Measurements from ENCODE around the gene LHX5.

Gene LHX5

DNA sequence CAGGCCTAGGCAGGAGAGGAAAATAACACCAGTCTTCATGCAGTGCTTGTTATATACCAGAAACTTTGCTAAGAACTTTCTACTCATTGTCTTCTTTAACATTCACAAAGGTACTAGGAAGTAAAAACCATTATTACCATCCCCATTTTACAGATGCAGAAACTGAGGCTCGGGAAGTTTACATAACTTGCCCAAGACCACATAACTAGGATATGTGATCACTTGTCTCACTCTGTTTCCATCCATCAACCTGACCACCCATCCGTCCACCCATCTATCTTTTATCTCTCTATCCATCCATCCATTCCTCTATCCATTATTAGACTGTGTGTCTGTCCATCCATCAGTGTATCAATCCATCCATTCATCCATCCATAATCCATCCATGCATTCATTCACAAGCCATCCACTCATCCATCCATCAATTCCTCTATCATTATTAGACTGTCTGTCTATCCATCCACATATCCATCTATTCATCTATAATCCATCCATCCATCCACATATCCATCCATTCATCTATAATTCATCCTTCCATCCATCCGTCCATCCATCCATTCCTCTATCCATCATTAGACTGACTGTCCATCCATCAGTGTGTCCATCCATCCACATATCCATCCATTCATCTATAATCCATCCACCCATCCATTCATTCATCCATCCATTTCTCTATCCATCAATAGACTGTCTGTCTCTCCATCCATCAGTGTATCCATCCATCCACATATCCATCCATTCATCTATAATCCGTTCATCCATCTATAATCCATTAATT lies 33.0 kb downstream of the LHX5 start:
- DNase-seq, result no peak

GRCh38 chr12:113437729-113438100 lies 34.0 kb downstream of the LHX5 start:
- DNase-seq, result no peak

GRCh38 chr12:113436993-113437728 lies 34.5 kb downstream of the LHX5 start:
- DNase-seq, result no peak

DNA sequence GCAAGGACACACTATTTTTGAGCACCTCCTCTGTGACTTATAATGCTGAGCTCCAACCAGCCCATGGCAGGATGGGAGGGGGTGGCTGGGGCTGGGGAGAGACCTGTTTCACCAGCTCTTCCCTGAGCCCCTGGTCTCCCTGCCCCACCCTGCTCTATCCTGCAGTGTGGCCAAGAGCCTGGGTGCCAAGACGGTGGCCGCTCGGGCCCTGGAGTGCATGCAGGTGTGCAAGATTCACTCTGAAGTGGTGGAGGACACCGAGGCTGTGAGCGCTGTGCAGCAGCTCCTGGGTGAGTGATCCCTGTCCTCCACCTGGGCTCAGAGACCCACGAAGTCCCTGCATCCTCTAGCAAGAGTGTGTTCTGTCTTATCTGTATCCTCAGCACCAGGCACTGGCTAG lies 35.1 kb downstream of the LHX5 start:
- no peak for DNase-seq

- no peak for DNase-seq
Observed at GRCh38 chr12:113435367-113435766, 36.3 kb downstream of the LHX5 start.

GRCh38 chr12:113432986-113433385 lies 38.7 kb downstream of the LHX5 start:
- no peak for DNase-seq

- DNase-seq, result no peak
Observed at GRCh38 chr12:113428482-113428881, 43.2 kb downstream of the LHX5 start.

GRCh38 chr12:113427882-113428281 lies 43.8 kb downstream of the LHX5 start:
- no peak for DNase-seq

- no peak for DNase-seq
Observed at GRCh38 chr12:113425960-113426453, 45.7 kb downstream of the LHX5 start.

DNA sequence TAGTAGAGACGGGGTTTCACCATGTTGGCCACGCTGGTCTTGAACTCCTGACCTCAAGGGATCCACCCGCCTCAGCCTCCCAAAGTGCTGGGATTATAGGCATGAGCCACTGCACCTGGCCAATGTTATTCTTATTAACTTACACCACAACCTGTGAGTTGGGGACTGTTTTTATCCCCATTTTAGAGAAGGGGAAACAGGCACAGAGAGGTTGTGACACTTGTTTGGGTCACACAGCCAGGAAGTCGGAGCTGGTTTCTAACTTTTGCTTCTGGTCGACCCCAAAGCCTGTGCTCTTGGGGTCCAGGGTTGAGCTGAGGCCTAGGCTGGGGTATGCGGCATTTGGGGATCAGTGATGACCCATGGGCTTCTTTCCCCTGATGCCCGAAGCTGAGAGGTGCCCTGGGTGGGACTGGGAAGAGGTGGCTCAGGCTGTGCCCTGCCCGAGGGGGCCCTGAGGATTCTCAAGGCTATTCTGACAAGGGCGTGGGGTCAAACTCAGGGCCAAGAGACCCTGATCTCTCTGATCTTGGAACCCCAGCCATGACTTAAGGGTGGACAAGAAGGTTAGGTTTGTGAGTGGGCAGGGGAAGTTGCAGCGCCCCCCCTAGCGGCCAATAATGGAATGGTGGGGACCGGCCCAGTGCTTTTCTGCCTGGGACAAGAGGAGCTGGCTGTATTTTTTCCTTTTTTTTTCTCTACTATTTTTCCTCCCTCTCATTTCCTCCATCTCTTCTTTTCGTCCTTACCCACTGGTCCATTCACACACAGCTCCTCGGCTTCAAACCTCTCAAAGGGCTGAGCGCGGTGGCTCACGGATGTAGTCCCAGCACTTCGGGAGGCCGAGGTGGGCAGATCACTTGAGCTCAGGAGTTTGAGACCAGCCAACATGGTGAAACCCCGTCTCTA lies 46.5 kb downstream of the LHX5 start:
- DNase-seq, result peak; percentile 61

- no peak for DNase-seq
Observed at GRCh38 chr12:113424456-113424855, 47.2 kb downstream of the LHX5 start.

DNA sequence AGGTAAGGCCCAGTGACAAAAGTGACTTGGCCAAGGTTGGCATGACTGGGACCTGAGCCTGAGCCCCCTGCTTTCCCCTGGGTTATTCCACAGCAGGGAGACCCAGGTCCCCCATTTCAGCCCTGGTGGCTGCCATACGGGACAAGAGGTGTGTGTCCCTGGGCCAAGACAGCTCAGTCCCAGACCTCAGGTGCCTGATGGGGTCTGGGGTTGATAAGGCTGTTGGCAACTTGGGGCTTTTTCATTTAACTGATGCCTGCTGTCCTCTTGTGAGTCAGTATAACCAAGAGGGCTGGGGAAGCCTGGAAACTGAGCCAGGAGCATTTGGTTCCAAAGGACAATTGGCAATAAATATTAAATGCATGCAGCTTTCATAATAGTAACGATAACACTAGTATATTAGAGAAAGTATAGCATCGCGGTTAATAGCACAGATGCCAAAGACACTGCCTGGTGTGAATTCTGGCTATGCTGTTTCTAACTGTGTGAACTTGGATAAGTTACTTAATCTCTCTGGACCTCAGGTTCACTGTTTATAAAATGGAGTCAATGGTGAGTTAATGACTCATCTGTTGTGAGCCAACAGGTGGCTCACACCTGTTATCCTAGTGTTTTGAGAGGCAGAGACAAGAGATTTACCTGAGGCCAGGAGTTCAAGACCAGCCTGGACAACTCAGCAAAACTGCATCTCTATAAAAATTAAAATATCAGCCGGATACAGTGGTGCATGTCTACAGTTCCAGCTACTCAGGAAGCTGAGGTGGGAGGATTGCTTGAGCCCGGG lies 48.6 kb downstream of the LHX5 start:
- no peak for DNase-seq

- DNase-seq, result peak; percentile 67
Observed at GRCh38 chr12:113422030-113422885, 49.4 kb downstream of the LHX5 start, which contains the start of gene SDSL. Gene SDSL (plus strand): TSS chr12:113422380. CDS start chr12:113427983, 5,603 bp downstream.

GRCh38 chr12:113420996-113421595 lies 50.6 kb downstream of the LHX5 start:
- no peak for DNase-seq

- DNase-seq, result no peak
Observed at GRCh38 chr12:113418213-113418879, 53.3 kb downstream of the LHX5 start.

DNA sequence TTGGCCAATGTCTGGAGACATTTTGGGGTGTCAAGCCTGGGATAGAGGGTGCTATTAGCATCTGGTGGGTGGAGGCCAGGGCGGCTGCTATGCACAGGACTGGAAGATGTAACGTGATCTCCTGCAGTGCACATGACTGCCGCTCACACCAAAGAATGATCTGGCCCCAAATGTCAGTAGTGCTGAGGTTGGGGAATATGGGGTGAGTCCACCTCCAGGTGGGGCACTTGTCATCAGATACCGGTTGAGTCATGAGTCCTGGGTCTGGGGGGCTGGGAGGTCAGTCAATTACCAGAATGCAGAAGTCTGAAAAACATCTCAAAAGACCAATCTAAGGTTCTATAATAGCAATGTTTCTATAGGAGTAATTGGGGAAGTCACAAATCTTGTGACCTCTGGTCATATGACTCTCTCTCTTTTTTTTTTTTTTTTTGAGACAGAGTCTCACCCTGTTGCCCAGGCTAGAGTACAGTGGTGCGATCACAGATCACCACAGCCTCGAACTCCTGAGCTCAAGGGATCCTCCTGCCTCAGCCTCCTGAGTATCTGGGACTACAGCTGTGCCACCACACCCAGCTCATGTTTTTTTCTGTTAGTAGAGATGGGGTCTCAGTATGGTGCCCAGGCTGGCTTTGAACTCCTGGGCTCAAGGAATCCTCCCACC lies 55.4 kb downstream of the LHX5 start:
- no peak for DNase-seq

DNA sequence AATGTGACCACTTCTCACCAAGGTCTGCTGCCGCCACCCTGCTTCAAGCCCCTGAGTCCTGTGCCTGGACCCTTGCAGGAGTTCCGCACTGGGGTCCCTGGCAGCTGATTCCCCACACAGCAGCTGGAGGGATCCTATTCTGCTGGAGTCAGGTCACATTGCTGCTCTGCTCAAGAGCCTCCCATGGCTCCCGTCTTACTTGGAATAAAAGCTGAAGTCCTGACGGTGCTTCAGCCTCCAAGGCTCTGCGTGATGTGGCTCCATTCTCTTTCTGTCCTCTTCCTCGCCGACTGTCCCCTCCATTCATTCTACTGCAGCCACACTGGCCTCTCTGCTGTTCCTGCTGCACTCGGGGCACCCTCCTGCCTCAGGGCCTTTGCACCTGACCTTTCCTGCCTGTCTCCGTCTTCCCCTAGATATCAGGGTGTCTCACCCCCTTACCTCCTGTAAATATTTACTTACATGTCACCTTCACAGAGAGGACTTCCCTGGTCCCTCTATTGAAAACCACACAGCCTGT lies 57.1 kb downstream of the LHX5 start:
- DNase-seq, result no peak

GRCh38 chr12:113413488-113413939 lies 58.2 kb downstream of the LHX5 start:
- no peak for DNase-seq

Data from right hindlimb (tissue), 1 donor.